Measurements from ENCODE around the gene FAM120AOS. TPM values are rescaled to one million over a fixed set of nuclear protein-coding genes. Genes with fewer than 3 reads are reported as not detected.

The FAM120AOS gene
- total RNA-seq, 2 donors from 2014 or later: 31.5 to 44.0 TPM

DNA sequence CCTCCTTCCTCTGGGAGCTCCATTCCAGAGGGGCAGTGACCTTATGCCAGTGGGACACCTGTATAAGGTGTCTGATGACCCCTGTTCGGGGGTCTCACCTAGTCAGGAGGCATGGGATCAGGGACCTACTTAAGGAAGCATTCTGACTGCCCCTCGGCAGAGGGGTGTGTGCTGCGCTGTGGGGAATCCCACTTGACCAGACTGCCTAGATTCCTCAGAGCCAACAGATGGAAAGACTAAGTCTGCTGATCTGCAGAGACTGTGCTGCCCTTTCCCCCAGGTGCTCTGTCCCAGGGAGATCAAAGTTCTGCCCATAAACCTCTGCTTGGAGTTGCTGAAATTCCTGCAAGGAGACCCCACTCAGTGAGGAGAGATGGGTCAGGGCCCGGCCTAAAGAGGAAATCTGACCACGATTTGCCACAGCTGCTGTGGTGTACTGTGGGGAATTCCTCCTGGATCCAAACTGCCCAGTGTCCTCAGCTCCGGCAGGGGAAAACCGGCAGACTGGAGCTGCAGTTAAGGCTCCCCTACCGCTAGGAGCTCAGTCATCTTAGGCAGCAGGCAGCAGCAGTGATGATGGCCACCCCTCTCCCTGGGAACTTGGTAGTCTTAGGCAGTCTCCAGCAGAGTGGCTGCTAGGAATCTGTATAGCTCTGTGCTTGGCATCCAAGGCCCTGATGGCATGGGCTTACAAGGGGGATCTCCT, 36.7 kb downstream of the FAM120AOS start:
- no peak for DNase-seq (ENCODE audit: low spot score)
- intact Hi-C loops (cut with DNase I): no loop called here

DNA sequence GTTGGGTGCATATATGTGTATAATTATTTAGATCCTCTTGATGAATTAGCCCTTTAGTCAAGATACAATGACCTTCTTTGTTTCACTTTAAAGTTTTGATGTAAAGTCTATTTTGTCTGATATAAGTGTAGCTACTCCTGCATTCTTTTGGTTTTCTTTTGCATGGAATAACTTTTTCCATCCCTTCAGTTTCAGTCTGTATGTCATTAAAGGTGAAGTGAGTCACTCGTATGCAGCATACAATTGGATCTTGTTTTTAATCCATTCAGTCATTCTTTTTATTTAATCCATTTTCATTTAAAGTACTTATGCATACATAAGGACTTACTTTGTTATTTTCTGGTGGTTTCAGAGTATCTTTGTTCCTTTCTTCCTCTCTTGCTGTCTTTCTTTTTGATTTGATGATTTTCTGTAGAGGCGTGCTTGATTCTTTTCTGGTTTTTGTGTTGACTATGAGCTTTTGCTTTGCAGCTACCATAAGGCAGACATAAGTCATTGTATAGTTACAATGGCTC, 38.1 kb downstream of the FAM120AOS start:
- intact Hi-C loops (cut with DNase I): no loop called here
- DNase-seq (ENCODE audit: low spot score): no peak

DNA sequence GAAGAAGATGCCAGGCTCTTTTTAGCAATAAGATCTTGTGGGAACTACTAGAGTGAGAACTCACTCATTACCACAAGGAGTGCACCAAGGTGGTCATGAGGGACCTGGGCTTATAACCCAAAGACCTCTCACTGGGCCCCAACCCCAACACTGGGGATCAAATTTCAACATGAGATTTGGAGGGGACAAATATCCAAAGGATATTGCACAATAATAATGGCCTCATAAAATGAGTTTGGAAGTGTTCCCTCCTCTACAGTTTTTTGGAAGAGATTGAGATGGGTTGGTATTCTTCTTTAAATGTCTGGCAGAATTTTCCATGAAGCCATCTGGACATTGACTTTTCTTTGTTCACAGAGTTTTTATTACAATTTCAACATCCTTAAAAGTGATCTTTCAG, 39.9 kb downstream of the FAM120AOS start:
- DNase-seq (ENCODE audit: low spot score): no peak
- intact Hi-C loops (cut with DNase I): no loop called here

DNA sequence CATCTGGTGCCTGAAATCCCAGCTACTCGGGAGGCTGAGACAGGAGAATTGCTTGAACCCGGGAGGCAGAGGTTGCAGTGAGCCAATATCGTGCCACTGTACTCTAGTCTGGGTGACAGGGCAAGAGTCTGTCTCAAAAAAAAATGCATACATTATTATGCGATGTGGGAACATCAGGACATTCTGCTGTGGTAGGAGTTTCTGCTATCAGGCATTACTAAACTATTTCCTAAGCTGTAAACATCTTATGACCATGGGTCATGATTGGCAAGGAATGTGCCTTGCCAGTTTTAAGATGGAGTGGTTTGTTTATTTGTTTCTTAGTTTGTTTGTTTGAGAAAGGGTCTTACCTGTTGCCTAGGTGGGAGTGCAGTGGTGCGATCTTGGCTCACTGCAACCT, 47.0 kb downstream of the FAM120AOS start:
- intact Hi-C loops (cut with DNase I): no loop called here
- DNase-seq (ENCODE audit: low spot score): no peak

DNA sequence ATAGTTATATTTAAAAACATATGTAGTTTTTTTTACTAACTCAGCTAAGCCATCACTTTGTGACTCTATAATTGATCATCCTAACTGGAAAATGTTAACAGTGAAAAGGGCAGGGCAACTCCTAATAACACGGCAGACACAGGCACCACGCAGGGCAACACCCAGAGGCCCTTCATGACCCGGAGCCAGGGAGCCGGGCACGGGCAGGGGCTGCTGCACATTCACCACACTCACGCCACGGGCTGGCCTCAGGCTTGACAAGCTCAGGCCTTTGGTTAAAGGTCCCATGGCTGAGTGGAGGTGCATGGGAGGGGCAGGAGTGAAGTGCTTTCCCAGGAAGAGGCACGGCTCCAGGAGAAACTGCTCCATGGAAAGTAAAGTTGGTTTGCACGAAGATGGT, 54.9 kb downstream of the FAM120AOS start:
- DNase-seq (ENCODE audit: low spot score): no peak
- intact Hi-C loops (cut with DNase I): no loop called here

DNA sequence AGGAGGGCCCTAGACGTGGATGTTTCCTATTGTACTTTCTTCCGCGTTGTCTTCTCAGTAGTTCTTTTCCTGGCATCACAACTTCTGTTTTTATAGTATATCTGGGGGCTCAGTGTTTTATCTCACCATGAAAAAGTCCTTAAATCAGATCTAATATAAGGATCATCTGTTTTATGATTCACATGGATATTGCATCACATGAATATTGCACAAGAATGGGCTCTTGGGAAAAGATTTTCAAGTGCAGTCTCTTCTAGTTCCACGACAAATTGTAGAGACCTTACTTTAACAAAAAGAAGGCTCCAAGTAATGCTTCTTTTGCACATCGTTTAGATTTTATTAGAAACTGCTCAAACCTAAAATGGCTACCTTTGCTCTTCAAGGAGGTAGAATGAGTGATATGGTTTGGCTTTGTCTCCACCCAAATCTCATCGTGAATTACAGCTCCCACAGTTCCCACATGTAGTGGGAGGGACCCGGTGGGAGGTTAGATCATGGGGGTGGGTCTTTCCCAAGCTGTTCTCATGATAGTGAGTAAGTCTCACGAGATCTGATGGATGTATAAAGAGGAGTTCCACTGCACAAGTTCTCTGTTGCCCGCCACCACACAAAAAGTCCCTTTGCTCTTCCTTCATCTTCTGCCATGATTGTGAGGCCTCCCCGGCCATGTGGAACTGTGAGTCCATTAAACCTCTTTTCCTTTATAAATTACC, 55.6 kb downstream of the FAM120AOS start:
- intact Hi-C loops (cut with DNase I): no loop called here
- no peak for DNase-seq (ENCODE audit: low spot score)

Other genes starting within 250 kb of the FAM120AOS start
- 10 to 100 TPM; 94.8 TPM for gene FAM120A, start 1.9 kb downstream of the FAM120AOS start, total RNA-seq
- gene PHF2, start 123.0 kb upstream of the FAM120AOS start, total RNA-seq: 10 to 100 TPM; 26.1 to 27.9 TPM

Measured in posterior vena cava (tissue), 2 donors.